Measurements from ENCODE around the gene DNAAF2.
"Not testable (repeated sequence)": the region's sequence is repeated elsewhere in the genome, so short reads cannot be mapped to it uniquely, and the experiment has no call there.

DNAAF2 gene, protein sequence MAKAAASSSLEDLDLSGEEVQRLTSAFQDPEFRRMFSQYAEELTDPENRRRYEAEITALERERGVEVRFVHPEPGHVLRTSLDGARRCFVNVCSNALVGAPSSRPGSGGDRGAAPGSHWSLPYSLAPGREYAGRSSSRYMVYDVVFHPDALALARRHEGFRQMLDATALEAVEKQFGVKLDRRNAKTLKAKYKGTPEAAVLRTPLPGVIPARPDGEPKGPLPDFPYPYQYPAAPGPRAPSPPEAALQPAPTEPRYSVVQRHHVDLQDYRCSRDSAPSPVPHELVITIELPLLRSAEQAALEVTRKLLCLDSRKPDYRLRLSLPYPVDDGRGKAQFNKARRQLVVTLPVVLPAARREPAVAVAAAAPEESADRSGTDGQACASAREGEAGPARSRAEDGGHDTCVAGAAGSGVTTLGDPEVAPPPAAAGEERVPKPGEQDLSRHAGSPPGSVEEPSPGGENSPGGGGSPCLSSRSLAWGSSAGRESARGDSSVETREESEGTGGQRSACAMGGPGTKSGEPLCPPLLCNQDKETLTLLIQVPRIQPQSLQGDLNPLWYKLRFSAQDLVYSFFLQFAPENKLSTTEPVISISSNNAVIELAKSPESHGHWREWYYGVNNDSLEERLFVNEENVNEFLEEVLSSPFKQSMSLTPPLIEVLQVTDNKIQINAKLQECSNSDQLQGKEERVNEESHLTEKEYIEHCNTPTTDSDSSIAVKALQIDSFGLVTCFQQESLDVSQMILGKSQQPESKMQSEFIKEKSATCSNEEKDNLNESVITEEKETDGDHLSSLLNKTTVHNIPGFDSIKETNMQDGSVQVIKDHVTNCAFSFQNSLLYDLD

DNA sequence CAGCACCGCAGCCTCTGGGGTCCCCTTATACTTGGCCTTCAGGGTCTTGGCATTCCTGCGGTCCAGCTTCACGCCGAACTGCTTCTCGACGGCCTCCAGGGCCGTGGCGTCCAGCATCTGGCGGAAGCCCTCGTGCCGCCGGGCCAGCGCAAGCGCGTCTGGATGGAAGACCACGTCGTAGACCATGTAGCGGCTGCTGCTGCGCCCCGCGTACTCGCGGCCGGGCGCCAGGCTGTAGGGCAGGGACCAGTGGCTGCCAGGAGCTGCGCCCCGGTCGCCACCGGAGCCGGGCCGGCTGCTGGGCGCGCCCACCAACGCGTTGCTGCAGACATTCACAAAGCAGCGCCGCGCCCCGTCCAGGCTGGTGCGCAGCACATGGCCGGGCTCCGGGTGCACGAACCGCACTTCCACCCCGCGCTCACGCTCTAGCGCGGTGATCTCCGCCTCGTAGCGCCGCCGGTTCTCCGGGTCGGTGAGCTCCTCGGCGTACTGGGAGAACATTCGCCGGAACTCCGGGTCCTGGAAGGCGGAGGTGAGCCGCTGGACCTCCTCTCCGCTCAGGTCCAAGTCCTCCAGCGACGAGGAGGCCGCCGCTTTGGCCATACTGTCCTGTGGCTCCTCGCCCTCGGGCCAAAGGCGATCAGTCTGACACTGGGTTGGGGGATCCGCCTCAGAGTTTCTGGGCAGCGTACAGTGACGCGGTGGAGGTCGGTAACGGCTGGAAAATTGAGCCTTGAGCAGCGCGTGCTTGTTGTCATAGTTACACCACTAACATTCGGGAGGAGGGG, at the start of gene DNAAF2:
Gene DNAAF2, minus strand, starts transcription at position 698 of the 788 bp plus-strand sequence. Its CDS starts 95 bp downstream, at position 603.
- peak; percentile 20 for DNase-seq

DNA sequence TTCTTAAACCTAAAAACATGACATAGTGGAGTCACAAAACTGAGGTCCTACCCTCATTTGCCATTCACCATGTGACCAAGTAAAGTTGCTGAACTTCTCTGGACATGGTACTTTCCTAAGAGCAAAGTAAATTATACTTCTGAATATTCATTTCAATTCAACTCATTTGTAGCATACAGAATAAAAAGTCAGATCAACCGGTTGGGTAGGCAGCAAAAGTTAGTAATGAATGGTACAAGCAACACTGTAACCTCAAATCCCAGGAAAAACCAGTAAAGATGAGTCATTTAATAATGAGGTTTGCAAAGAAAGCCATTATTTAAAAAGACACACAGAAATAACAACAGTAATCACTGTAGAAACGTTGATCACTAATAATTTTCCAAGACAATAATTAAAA, 44.2 kb upstream of the DNAAF2 start:
- DNase-seq, result no peak

DNA sequence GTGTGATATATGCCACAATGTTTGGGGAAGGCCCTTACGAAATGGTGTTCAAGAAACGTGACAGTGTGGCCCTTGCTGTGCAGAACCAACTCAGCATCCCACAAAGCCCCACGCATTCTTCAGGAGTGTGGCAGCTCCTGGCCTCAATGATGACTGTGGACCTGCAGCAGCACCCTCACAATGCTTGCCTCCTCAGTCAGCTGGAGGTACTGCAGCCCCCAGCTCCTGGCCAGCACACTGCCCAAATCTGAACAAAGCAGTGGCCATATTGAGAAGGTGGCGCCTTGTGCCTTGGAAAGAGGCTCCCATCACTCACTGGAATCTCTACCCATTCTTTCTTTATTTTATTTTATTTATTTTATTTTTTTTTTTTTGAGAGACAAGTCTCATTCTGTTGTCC, 42.6 kb upstream of the DNAAF2 start:
- DNase-seq, result no peak

DNA sequence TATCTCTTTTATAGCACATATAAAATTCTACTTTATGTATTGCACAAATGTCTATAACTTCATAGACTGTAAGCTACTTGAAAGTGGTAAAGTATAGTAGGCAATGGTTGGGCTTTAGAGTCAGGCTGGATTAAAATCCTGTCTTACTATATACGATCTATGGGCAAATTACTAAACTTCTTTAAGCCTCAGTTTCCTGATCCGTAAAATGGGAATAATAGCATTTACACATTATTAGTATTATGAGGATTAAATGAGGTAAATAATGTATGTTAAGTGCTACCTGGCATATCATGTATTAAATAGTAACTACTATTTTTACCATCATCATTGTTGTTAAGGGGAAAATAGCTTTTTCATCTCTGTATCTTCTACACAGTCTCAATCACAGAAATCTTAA, 38.5 kb upstream of the DNAAF2 start:
- no peak for DNase-seq

DNA sequence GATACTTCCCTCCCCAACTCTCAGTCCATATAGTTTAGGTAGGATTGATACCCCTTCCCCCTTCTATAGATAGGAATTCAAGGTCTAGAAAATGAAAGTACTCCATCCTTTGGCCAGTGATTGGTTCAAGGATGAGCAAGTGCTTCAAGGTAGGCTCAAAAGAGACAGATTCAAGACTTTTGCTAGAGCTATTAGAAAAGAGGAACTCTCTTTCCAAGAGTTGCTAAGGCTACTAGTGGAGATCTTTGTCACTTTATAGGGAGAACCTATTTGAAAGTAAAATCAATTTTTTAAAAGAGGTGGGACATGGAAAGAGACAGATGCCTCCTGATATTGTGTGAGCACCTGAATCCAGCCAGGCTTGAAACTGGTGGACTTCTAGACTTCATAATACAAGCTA, 35.4 kb upstream of the DNAAF2 start:
- DNase-seq, result no peak

DNA sequence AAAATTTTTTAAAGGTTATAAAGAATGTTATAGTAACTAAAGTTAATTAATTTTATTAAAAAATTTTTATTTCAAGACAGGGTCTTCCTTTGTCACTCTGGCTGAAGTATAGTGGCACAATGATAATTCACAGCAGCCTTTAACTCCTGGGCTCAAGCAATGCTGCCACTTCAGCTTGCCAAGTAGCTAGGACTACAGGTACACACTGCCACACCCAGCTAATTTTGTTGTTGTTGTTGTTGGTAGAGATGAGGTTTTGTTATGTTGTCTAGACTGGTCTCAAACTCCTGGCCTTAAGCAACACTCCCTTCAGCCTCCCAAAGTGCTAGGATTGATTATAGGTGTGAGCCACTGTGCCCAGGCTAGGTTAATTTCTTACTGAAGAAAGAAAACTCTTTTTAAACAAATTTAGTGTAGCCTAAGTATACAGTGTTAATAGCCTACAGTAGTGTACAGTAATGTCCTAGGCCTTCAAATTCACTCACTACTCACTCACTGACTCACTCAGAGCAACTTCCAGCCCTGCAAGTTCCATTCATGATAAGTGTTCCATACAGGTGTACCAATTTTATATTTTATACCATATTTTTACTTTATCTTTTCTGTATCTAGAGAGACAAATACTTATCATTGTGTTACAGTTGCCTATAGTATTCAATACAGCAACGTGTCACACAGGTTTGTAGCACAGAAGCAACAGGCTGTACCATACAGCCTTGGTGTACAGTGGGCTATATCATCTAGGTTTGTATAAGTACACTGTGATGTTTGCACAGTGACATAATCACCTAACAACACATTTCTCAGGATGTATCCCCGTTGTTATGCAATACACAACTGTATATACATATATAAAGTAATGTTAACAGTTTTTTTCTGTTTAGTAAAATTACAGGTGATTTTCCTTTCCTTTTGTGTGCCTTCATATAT, 24.7 kb upstream of the DNAAF2 start:
- no peak for DNase-seq

DNA sequence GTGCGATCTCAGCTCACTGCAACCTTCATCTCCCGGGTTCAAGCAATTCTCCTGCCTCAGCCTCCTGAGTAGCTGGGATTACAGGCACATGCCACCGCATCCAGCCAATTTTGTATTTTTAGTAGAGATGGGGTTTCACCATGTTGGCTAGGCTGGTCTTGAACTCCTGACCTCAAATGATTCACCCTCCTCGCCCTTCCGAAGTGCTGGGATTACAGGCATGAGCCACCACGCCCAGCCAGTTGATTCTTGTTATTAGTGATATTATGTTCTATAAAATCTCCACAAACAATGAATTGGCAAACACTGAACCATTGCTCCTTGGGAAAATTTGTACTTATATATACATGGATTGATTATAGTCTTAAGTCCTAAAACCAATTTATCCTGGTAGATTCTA, 22.5 kb upstream of the DNAAF2 start:
- not testable (repeated sequence) for DNase-seq

DNA sequence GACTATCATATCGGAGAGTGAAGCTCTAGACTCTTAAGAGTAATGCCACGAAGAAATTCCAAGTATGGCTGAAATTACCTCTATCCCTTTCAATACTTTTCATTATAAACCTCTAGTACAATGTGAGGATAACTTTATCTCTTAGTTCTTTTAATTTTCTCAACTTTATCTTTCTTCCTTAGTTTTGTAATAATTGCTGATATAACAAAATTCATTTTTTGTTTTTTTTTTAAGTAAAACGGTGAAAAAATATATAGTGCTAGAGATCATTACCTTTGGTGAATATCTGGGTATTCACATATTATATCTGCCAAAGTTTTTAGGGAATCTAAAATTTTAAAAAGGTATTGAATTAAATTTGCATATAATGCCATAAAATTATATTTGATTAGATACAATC, 19.5 kb upstream of the DNAAF2 start:
- no peak for DNase-seq

DNA sequence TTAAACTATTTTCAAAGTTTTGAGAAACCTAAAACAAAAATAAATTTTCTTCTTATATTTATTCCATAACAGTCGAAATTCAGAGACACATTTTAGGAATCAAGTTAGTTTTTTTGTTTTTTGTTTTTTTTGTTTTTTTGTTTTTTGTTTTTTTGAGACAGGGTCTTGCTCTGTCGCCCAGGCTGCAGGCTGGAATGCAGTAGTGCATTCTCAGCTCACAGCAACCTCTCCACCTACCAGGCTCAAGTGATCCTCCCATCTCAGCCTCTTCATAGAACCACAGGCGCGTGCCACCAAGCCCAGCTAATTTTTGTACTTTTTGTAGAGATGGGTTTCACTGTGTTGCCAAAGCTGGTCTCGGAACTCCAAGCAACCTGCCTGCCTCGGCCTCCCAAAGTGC, 18.5 kb upstream of the DNAAF2 start:
- DNase-seq, result no peak

DNA sequence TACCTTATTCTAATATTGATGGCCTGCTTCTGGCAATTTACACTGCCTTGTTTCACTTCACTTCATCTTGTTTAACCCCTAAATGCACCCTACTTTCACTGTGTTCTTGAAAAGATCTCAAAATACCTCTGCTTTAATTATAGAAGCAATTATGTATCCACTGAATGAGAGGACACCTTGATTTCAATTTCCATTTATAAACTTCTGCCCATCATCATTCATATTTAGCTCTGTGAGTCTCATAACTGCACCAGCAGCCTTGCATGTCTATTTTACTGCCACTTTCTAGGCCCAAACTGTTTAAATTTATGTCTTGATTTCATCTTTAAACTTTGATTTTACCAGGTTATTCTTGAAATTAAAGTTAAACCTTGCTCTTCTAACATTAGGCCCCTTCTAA, 7.1 kb upstream of the DNAAF2 start:
- no peak for DNase-seq

DNA sequence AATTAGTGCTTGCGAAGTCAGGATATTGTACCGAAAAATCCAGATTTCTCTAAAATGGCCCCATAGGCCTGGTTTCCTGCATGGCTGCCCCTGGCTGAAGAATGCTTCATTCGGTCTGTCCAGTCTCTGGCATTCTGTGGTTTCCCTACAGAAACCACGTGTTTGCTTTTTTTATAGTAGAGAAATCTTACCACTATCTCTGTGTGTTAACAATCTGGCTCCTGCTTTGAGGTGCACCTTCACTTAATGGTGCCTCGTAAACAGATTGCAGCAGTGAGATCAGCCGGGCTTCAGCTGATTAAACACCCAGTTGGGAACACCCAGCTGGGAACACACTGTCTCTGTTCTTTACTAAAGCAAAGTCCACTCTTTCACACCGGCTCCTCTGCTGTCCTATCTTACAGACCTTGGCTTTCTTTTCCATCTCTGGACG, 6.7 kb upstream of the DNAAF2 start:
- DNase-seq, result no peak

DNA sequence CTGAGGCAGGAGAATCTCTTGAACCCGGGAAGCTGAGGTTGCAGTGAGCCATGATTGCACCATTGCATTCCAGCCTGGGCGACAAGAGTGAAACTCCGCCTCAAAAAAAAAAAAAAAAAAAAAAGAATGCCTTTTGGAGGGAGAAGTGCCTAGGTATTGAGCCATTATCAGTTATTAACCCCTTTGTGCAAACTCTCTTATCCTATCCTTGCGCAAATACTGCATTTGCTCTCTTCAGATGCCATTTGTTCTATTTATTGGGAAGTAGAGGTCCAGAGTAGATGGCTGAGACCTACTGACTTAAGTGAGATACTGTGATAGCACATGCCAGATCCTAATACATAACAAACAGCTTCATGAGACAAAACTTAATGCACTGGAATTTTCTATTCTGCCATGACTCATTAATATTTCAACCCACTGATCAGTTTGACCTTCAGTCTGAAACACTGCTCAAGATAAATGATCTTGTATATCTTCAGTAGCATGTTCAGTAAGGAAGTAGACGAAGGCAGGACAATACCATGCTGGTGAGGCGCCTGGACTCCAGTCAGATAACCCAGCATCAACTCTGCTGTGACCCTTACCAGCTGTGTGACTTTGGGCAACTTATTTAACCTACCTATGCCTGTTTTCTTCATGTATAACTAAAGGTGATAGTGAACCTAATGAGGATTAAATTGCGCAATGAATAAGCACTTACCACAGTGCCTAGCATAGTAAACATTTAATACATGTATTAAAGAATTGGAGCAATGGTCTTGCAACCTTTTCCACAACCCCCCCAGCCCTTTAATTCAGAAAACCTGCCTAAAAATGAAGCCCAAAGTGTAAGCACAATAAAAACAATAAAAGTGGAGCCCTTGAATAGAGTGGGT, 5.7 kb upstream of the DNAAF2 start:
- no peak for DNase-seq

DNA sequence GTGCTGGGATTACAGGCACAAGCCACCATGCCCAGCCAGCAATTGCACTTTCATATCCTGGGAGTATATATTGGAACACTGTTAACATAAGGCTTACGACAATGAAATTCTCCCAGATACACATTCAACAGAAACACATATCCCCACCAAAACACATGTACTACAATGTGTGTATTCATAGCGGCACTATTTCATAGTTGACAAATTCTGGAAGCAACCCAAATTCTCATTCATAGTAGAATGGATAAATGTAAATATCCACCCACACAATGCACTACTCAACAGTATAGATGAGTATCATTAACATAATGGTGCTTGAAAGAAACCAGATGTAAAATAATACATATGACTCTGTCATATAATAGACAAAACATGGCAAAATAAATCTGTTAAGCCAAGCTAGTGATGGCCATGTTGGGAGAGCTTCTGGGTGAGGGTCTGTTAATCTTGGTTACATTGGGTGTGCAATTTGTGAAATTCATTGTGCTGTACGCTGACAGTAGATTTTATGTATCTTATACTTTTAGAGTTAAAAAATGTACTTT, 2.6 kb upstream of the DNAAF2 start:
- no peak for DNase-seq

DNA sequence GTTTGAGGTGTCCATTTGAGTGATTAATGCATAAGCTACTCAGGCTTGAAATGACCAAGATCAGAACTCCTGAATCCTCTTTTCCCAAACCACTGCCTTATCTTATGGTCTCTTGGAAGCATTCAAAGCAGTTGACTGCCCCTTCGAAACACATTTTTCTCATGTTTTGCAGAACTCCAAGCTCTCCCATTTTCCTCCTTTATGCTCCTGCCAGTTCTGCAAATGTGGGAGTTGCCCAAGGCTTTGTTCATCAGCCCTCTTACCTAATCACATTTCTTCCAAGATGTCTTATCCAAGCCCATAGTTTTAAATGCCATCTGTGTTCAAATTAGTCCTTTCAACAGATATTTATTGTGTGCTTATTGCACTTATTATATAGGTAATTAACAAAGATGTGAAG, 1.8 kb upstream of the DNAAF2 start:
- no peak for DNase-seq

DNA sequence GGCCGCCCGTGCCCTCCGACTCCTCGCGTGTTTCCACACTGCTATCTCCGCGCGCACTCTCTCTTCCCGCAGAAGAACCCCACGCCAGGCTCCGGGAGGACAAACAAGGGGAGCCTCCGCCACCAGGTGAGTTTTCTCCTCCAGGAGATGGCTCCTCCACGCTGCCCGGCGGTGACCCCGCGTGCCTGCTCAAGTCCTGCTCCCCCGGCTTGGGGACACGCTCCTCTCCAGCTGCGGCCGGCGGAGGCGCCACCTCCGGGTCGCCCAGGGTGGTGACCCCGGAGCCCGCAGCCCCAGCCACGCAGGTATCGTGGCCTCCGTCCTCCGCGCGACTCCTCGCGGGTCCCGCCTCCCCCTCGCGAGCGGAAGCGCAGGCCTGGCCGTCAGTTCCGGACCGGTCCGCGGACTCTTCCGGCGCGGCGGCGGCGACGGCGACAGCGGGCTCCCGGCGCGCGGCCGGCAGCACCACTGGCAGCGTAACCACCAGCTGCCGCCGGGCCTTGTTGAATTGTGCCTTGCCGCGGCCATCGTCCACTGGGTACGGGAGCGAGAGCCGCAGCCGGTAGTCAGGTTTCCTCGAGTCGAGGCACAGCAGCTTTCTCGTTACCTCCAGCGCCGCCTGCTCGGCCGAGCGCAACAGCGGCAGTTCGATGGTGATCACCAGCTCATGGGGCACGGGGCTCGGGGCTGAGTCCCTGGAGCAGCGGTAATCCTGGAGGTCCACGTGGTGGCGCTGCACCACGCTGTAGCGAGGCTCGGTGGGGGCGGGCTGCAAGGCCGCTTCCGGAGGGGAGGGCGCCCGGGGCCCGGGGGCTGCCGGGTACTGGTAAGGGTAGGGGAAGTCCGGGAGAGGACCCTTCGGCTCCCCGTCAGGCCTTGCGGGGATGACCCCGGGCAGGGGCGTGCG, 1.2 kb downstream of the DNAAF2 start:
- DNase-seq, result peak; percentile 93

DNA sequence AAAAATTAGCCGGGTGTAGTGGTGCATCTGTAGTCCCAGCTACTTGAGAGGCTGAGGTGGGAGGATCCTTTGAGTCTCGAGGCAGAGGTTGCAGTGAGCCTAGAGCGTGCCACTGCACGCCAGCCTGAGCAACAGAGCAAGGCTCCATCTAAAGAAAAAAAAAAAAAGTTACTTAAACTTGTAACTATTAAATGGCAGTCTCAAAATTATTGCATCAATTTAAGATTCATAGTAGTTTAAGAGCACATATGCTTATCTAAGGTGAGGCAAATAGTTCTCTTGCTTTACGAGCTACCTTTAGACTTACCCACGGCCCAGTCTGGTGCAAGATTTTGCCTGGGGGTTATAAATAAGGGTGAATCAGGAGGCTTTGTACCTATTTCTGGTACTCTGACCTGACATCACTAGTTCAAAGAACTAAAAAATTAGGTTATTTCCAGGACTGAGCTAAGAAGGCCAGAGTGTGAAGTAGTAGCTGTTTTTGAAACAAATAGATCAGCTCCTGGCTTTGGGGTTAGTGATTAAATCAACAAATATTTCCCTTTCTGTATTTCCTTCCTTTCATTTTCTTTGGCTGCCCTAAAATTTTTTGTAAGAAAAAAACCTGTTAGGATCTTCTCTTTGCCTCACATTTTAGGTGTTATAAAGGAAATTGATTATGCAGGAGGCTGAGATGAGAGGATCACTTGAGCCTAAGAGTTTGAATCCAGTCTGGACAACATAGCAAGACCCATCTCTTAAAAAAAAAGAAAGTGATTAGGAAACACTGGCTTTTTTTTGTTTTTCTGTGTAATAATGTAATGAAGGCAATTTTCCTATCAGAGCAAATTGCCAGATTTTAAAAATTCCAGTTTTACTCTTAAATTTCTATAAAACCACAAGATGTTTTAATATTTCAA, 10.9 kb downstream of the DNAAF2 start:
- no peak for DNase-seq

DNA sequence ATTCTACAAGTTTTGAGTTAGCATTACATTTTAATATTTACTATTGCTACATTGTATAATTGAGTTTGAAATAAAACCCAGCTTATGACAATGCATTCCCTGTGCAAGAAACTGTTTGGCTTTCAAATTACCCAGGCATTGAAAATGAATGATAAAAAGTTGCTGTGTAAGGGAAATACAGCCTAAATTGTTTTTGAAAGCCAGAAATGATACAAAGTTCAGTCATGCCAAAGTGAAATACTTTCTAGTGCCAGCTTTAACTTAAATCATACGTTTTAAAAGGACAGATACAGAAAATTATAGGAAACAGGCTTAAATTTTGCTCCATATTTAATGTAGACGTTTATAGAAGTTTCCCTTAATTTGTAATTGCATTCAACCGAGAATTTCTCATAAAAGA, 11.7 kb downstream of the DNAAF2 start:
- DNase-seq, result no peak

DNA sequence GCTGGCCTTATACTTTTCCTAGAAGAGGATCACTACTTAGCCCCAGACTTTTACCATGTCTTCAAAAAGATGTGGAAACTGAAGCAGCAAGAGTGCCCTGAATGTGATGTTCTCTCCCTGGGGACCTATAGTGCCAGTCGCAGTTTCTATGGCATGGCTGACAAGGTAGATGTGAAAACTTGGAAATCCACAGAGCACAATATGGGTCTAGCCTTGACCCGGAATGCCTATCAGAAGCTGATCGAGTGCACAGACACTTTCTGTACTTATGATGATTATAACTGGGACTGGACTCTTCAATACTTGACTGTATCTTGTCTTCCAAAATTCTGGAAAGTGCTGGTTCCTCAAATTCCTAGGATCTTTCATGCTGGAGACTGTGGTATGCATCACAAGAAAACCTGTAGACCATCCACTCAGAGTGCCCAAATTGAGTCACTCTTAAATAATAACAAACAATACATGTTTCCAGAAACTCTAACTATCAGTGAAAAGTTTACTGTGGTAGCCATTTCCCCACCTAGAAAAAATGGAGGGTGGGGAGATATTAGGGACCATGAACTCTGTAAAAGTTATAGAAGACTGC, 12.9 kb downstream of the DNAAF2 start:
- no peak for DNase-seq
